Gastroesophageal sphincter (tissue), 4 donors: ENCODE results near the gene KLK4. TPM values are rescaled to one million over a fixed set of nuclear protein-coding genes. Genes with fewer than 3 reads are reported as not detected.

Experiments used
- ATAC-seq: fragments of 150-250 bp; one replicate; pipeline ENCODE4 v1.9.1; 2016; ENCODE audit warnings: mild to moderate bottlenecking, moderate library complexity
- H3K27ac ChIP-seq, 4 donors: fragments of 200-600 bp; sonication (generic) in 3 of 4; 1 replicate in 3 of 4; 2 replicates in 1 of 4; pipeline ENCODE4 v1.5.1; 2016 to 2019
- H3K27me3 ChIP-seq: fragments of 200-600 bp; sonication (generic); one replicate; pipeline ENCODE4 v1.5.1; 2019
- H3K36me3 ChIP-seq, 2 donors: fragments of 200-600 bp; sonication (generic); one replicate each; pipeline ENCODE4 v1.5.1; 2019; ENCODE audit warnings: control low read depth in 1 of 2
- H3K4me1 ChIP-seq, 3 donors: fragments of 200-600 bp; sonication (generic); 1 replicate in 2 of 3; 2 replicates in 1 of 3; pipeline ENCODE4 v1.5.1; 2016 to 2019; ENCODE audit warnings: control low read depth in 2 of 3
- H3K4me3 ChIP-seq, 2 donors: fragments of 200-600 bp; sonication (generic); one replicate each; pipeline ENCODE4 v1.5.1; 2019; ENCODE audit warnings: mild to moderate bottlenecking in 1 of 2, moderate library complexity in 1 of 2
- H3K9me3 ChIP-seq, 3 donors: fragments of 200-600 bp; sonication (generic); one replicate each; pipeline ENCODE4 v1.5.1; 2017 to 2019; ENCODE audit warnings: control low read depth in 2 of 3
- EP300 ChIP-seq: sonication (generic); formaldehyde crosslinking; IDR thresholded peaks from one replicate; pipeline ENCODE4 v1.6.1; 2017; ENCODE audit warnings: antibody characterized with exemption, mild to moderate bottlenecking
- POLR2A ChIP-seq, 2 donors: fragments of 450-650 bp; IDR thresholded peaks; one replicate each; pipeline ENCODE4 v1.6.1; 2017; ENCODE audit warnings: antibody characterized with exemption in 2 of 2, mild to moderate bottlenecking in 2 of 2, moderate library complexity in 1 of 2
- POLR2AphosphoS5 ChIP-seq: sonication (generic); formaldehyde crosslinking; IDR thresholded peaks from one replicate; pipeline ENCODE4 v1.6.1; 2017; ENCODE audit warnings: antibody characterized with exemption
- WGBS, 2 donors: methylation state at CpG; one replicate each; pipeline ENCODE4 v1.1.5; 2018; ENCODE audit warnings: low coverage in 1 of 2; 5-methylcytosine and 5-hydroxymethylcytosine counted together
- total RNA-seq, 4 donors: library from RNA; depleted of rRNA; stranded (reverse); fragments of >200 nt; gene quantifications; one replicate each; pipeline ENCODE4 v1.1.0, GENCODE V29; 2016
- TF ChIP-seq, protein P1 (sequence below), 4 experiments: fragments of 200-600 bp in 2 of 4; fragments of 450-650 bp in 2 of 4; sonication (generic) in 1 of 4; IDR thresholded peaks; one replicate each; pipeline ENCODE4 v1.5.1; 2017 to 2019; ENCODE audit warnings: antibody characterized with exemption in 4 of 4, mild to moderate bottlenecking in 2 of 4, moderate library complexity in 2 of 4

The KLK4 gene
- total RNA-seq, 4 donors from 2014 or later: not detected

DNA sequence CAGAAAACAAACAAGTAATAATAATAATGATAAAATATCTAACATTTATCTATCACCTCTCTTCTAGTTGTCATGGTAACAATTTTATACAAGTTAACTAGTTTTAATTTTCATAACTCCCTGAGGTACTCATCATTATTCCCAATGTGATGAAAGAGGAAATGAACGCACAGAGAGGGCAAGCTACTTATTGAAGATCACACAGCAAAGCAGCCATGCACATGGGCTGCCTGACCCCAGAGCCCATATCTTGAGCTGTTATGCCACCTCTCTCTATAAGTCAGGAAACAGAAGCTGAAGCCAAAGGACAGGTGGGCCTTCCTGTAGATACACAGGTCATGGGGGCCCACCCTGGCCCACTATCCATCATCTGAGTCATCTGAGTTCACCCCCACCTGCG lies 4.9 kb upstream of the KLK4 start:
- Histone ChIP-seq H3K27me3 (peaks cover 79% of the 10 kb centered on the region), H3K36me3 (no peaks in the 10 kb centered on the region), H3K4me1 (no peaks in the 10 kb centered on the region), H3K27ac (no peak overlapping the region), H3K4me3 (no peak overlapping the region), H3K9me3 (no peaks in the 10 kb centered on the region)
- WGBS, 2 donors: 82% methylated on average over 2 of the region's 2 CpGs; no CpG with 5 or more reads in 1 of the 2 donors
- no peak for TF ChIP-seq POLR2AphosphoS5
- no peak for TF ChIP-seq EP300
- no peak for TF ChIP-seq POLR2A (IDR thresholded peaks at IDR 0.05)
- TF ChIP-seq, protein P1, sequence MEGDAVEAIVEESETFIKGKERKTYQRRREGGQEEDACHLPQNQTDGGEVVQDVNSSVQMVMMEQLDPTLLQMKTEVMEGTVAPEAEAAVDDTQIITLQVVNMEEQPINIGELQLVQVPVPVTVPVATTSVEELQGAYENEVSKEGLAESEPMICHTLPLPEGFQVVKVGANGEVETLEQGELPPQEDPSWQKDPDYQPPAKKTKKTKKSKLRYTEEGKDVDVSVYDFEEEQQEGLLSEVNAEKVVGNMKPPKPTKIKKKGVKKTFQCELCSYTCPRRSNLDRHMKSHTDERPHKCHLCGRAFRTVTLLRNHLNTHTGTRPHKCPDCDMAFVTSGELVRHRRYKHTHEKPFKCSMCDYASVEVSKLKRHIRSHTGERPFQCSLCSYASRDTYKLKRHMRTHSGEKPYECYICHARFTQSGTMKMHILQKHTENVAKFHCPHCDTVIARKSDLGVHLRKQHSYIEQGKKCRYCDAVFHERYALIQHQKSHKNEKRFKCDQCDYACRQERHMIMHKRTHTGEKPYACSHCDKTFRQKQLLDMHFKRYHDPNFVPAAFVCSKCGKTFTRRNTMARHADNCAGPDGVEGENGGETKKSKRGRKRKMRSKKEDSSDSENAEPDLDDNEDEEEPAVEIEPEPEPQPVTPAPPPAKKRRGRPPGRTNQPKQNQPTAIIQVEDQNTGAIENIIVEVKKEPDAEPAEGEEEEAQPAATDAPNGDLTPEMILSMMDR (IDR thresholded peaks at IDR 0.05): no peak
- no peak for ATAC-seq

DNA sequence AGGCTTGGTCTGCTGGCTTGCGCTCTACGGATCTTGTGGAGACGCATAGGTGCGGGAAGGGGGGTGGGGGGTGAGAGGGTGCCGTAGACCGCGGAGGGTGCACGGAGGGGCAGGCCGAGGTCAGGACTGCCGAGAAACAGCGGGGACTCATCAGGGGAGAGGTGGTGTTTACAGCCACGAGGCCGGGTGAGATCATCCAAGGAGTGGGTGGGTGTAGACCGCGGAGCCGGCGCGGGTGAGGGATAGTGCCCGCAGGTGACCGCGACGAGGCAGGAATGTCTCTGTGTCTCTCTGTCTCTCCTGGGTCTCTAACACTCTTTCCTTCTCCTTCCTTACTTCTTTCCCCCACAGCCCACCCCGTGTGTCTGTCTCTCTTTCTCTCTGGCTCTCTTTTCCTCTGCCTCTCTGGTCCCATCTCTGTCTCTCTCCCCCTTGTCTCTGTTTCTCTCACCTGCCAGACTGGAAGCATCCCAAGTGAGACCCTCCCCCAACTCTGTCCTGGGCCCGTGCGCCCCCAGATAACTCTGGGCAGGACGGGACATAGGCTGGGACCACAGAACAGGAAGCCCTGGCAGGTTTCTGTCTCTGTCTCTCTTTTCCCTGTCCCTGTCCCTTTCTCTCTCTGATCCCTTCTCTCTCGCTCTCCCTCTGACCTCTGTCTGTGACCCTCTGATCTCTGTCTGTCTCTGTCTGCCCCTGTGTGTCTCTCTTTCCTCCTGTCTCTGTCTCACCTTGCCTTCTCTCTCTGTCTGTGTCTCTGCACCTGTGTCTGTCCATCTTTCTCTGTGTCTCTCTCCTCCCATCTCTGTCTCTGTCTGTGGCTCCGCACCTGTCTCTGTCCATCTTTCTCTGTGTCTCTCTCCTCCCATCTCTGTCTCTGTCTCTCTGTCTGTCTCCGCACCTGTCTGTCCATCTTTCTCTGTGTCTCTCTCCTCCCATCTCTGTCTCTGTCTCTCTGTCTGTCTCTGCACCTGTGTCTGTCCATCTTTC lies 1.8 kb upstream of the KLK4 start:
- no peak for ATAC-seq
- H3K9me3 ChIP-seq: peaks cover 0 to 6% (median 0%) of the 10 kb centered on the region in 3 donors
- no peak for TF ChIP-seq POLR2AphosphoS5
- TF ChIP-seq, protein P1 (IDR thresholded peaks at IDR 0.05): no peak
- no peak for TF ChIP-seq POLR2A (IDR thresholded peaks at IDR 0.05)
- TF ChIP-seq EP300: no peak
- H3K4me1 ChIP-seq: peaks cover 0 to 8% (median 0%) of the 10 kb centered on the region in 3 donors
- no peaks in the 10 kb centered on the region for H3K36me3 ChIP-seq
- no peak overlapping the region for H3K27ac ChIP-seq
- peaks cover 89% of the 10 kb centered on the region for H3K27me3 ChIP-seq
- WGBS, 2 donors: 8 to 10% methylated on average over 17 to 26 of the region's 29 CpGs
- H3K4me3 ChIP-seq: no peak overlapping the region

GRCh38 chr19:50912102-50912599 lies 956 bp upstream of the KLK4 start:
- Histone ChIP-seq H3K27me3 (peaks cover 89% of the 10 kb centered on the region), H3K9me3 (peaks cover 0 to 6% (median 0%) of the 10 kb centered on the region in 3 donors), H3K27ac (no peak overlapping the region), H3K4me1 (peaks cover 0 to 8% (median 0%) of the 10 kb centered on the region in 3 donors), H3K4me3 (no peak overlapping the region), H3K36me3 (no peaks in the 10 kb centered on the region)
- WGBS, 2 donors: 13 to 17% methylated on average over 10 to 17 of the region's 21 CpGs
- ATAC-seq: no peak
- no peak for TF ChIP-seq EP300

DNA sequence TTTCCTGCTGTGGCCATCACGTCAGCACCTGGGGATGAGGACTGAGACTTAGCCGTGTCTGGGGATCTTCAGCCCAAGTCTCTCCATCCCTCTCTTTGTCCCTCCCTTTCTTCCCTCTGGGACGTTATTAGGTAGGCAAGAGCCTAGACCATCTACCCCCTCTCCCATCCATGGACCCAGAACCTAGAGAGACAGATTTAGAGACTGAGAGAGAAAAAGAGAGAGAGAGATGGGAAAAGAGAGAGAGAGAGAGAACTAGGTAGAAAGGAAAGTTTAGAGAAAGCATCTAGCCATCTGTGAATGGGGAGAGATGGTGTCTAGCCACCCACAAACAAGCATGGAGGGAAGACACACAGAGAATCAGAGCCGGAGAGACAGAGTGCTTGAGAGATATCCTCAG lies 473 bp downstream of the KLK4 start:
- WGBS, 2 donors: 67% methylated on average over 1 of the region's 4 CpGs; no CpG with 5 or more reads in 1 of the 2 donors
- Histone ChIP-seq H3K27me3 (peaks cover 91% of the 10 kb centered on the region), H3K27ac (no peak overlapping the region), H3K4me1 (peaks cover 0 to 8% (median 0%) of the 10 kb centered on the region in 3 donors), H3K4me3 (no peak overlapping the region), H3K36me3 (no peaks in the 10 kb centered on the region), H3K9me3 (peaks cover 0 to 6% (median 0%) of the 10 kb centered on the region in 3 donors)
- no peak for TF ChIP-seq EP300
- no peak for TF ChIP-seq POLR2A (IDR thresholded peaks at IDR 0.05)
- no peak for TF ChIP-seq POLR2AphosphoS5
- TF ChIP-seq, protein P1 (IDR thresholded peaks at IDR 0.05): no peak
- ATAC-seq: no peak

DNA sequence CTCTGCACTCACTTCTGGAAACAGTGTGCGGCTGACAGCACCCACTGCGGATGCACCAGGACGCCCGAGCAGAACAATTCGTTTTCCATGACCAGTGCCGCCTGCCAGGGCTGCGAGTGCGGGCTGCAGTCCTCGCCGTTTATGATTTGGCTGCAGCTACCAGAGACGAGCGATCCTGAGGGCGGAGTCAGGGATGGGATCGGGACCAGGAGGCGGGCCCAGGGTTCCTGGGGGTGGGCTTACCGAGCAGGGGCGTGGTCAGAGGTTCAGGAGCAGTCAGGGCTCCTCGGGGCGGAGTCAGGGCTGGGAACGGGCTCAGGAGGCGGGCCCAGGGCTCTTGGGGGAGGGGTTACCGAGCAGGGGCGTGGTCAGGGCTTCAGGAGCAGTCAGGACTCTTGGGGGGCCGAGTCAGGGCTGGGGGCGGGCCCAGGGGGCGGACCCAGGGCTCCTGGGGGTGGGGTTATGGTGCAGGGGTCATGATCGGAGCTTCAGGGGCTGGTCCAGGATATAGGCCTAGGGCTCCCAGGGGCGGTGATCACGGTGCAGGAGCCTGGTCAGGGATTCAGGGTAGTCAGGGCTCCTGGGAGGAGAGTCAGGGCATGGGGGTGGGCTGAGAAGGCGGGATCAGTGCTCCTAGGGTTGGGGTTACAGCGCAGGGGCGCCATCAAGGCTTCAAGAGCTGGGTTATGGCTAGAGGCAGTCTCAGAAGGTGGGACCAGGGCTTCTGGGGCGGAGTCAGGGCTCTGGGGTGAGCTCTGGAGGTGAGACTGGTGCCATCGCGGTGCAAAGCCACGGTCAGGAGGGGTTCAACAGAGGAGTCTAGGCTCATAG lies 1.7 kb downstream of the KLK4 start:
- 0 to 1% methylated on average over 8 to 18 of the region's 36 CpGs for WGBS, 2 donors
- TF ChIP-seq, protein P1 (IDR thresholded peaks at IDR 0.05): no peak
- no peak for TF ChIP-seq POLR2AphosphoS5
- peaks cover 0 to 8% (median 0%) of the 10 kb centered on the region in 3 donors for H3K4me1 ChIP-seq
- H3K9me3 ChIP-seq: peaks cover 0 to 6% (median 0%) of the 10 kb centered on the region in 3 donors
- no peak overlapping the region for H3K27ac ChIP-seq
- ATAC-seq: no peak
- H3K36me3 ChIP-seq: no peaks in the 10 kb centered on the region
- no peak overlapping the region for H3K4me3 ChIP-seq
- peaks cover 91% of the 10 kb centered on the region for H3K27me3 ChIP-seq
